Measurements from ENCODE around the gene DCUN1D3.
"Not testable (repeated sequence)": the region's sequence is repeated elsewhere in the genome, so short reads cannot be mapped to it uniquely, and the experiment has no call there.

Gene DCUN1D3

DNA sequence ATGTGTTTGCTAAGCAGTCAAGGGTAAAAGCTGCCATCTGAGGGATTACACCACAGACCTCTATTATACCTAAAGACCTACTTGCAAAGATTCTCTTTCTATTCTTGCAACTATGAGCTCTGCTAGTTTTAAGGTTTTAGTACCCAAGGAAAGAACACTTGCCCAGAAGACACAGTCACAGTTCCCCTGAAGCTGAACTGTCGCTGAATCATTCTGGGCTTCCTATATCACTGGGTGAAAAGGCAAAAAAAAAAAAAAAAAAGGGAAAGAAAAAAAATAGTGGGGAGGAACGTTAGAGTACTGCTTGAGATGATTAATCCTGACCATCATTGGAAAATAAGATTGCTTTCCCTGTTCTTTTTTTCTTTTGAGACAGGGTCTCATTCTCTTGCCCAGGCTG lies 38.3 kb upstream of the DCUN1D3 start:
- Histone ChIP-seq H3K36me3 (ENCODE audit: control insufficient read depth, insufficient read depth, low read length) (no peaks in the 10 kb centered on the region), H3K4me3 (ENCODE audit: extremely low read depth, insufficient read depth, low read length, poor library complexity, severe bottlenecking) (no peak overlapping the region)
- 100% methylated on average over 1 of the region's 2 CpGs for WGBS, 2 experiments (ENCODE audit: insufficient coverage in 2 of 2)

GRCh38 chr16:20937736-20938135 lies 37.6 kb upstream of the DCUN1D3 start:
- no peaks in the 10 kb centered on the region for H3K9me3 ChIP-seq (ENCODE audit: control insufficient read depth, low read length)
- no peaks in the 10 kb centered on the region for H3K36me3 ChIP-seq (ENCODE audit: control insufficient read depth, insufficient read depth, low read length)
- 93 to 100% methylated on average over 4 of the region's 6 CpGs for WGBS, 2 experiments (ENCODE audit: insufficient coverage in 2 of 2)
- no peak overlapping the region for H3K4me3 ChIP-seq (ENCODE audit: extremely low read depth, insufficient read depth, low read length, poor library complexity, severe bottlenecking)
- no peaks in the 10 kb centered on the region for H3K4me1 ChIP-seq (ENCODE audit: control insufficient read depth, insufficient read depth, low read length, poor library complexity, severe bottlenecking)
- no peak overlapping the region for H3K27ac ChIP-seq (ENCODE audit: low read depth, low read length, severe bottlenecking)

More for the DNA sequence above, 38.3 kb upstream of the DCUN1D3 start:
- no peaks in the 10 kb centered on the region for H3K4me1 ChIP-seq (ENCODE audit: control insufficient read depth, insufficient read depth, low read length, poor library complexity, severe bottlenecking)
- no peak overlapping the region for H3K27ac ChIP-seq (ENCODE audit: low read depth, low read length, severe bottlenecking)
- H3K9me3 ChIP-seq (ENCODE audit: control insufficient read depth, low read length): no peaks in the 10 kb centered on the region

- Histone ChIP-seq H3K36me3 (ENCODE audit: control insufficient read depth, insufficient read depth, low read length) (no peaks in the 10 kb centered on the region), H3K4me3 (ENCODE audit: extremely low read depth, insufficient read depth, low read length, poor library complexity, severe bottlenecking) (no peak overlapping the region), H3K4me1 (ENCODE audit: control insufficient read depth, insufficient read depth, low read length, poor library complexity, severe bottlenecking) (peaks cover 3% of the 10 kb centered on the region), H3K9me3 (ENCODE audit: control insufficient read depth, low read length) (no peaks in the 10 kb centered on the region), H3K27ac (ENCODE audit: low read depth, low read length, severe bottlenecking) (no peak overlapping the region)
These were observed 33.4 kb upstream of the DCUN1D3 start for GRCh38 chr16:20933589-20933988.

DNA sequence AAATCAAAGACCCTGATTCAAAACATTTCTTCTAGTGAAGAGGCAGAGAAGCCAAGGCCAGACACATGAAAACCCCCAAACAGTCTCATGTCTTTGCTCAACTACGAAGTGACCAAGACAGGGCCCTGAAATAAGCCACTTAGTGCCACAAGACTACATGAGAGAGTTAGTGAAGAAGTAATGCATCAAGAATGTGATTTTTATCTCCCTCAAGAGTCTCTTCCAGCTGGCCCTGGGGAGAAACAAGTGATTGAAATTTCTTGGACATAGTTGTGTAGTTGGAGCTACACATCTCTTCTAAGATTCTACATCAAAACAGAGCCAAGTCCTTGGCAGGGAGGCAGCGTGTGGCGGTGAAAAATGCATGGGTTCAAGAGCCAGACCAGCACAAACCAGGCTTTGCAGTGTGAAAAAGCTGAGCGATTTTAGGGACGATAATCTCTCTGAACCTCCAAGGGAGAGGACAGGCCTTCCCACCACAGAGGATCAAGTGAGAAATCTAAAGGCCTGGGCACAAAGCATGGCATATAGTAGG lies 31.0 kb upstream of the DCUN1D3 start:
- Histone ChIP-seq H3K36me3 (ENCODE audit: control insufficient read depth, insufficient read depth, low read length) (no peaks in the 10 kb centered on the region), H3K4me3 (ENCODE audit: extremely low read depth, insufficient read depth, low read length, poor library complexity, severe bottlenecking) (no peak overlapping the region), H3K27ac (ENCODE audit: low read depth, low read length, severe bottlenecking) (no peak overlapping the region), H3K4me1 (ENCODE audit: control insufficient read depth, insufficient read depth, low read length, poor library complexity, severe bottlenecking) (peaks cover 3% of the 10 kb centered on the region), H3K9me3 (ENCODE audit: control insufficient read depth, low read length) (no peaks in the 10 kb centered on the region)
- WGBS, 2 experiments (ENCODE audit: insufficient coverage in 2 of 2): 84 to 97% methylated on average over 4 to 5 of the region's 5 CpGs

DNA sequence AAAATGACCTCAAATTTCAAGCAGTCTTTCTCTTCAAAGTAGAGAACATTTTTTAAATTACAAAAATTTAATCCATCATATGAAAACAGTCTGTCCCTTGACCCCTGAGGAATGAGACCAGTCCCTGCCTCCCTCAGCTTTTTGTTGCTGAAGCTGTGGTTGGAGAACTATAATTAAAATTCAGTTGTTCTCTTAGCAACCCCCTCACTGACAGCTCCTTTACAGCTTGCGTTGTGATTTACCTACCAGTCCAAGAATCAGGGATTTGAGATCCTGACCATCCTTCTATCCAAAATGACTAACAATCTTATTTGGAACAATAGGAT lies 30.2 kb upstream of the DCUN1D3 start:
- no peaks in the 10 kb centered on the region for H3K9me3 ChIP-seq (ENCODE audit: control insufficient read depth, low read length)
- H3K36me3 ChIP-seq (ENCODE audit: control insufficient read depth, insufficient read depth, low read length): no peaks in the 10 kb centered on the region
- peaks cover 3% of the 10 kb centered on the region for H3K4me1 ChIP-seq (ENCODE audit: control insufficient read depth, insufficient read depth, low read length, poor library complexity, severe bottlenecking)
- peak overlapping the region; percentile 51 for H3K27ac ChIP-seq (ENCODE audit: low read depth, low read length, severe bottlenecking)
- WGBS, 2 experiments (ENCODE audit: insufficient coverage in 2 of 2): no CpG with 5 or more reads among the region's 1 CpG
- no peak overlapping the region for H3K4me3 ChIP-seq (ENCODE audit: extremely low read depth, insufficient read depth, low read length, poor library complexity, severe bottlenecking)

DNA sequence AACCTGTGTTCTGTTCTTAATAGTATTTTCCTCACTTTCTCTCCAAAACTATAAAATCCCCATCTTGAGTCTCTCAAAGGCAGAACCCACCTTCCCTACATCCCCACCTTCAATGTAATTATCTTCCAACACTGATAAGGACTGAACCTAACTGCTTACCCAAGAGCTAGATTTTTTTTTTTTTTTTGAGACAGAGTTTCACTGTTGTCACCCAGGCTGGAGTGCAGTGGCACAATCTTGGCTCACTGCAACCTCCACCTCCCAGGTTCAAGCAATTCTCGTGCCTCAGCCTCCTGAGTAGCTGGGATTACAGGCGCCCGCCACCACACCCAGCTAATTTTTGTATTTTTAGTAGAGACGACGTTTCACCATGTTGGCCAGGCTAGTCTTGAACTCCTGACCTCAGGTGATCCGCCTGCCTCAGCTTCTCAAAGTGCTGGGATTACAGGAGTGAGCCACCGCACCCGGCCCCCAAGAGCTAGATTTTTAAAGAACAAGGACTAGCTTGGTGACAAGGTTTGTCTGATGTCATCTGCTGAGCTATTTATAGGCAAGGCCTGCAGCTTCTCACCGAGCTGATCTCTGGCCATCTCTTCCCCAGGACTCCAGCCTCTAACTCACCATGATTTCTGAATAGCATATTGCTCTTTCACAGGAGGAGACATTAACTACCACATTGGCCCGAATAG lies 29.7 kb upstream of the DCUN1D3 start:
- 83 to 89% methylated on average over 7 to 9 of the region's 10 CpGs for WGBS, 2 experiments (ENCODE audit: insufficient coverage in 2 of 2)
- not testable (repeated sequence) for H3K9me3 ChIP-seq (ENCODE audit: control insufficient read depth, low read length); H3K36me3 ChIP-seq (ENCODE audit: control insufficient read depth, insufficient read depth, low read length); H3K27ac ChIP-seq (ENCODE audit: low read depth, low read length, severe bottlenecking); H3K4me3 ChIP-seq (ENCODE audit: extremely low read depth, insufficient read depth, low read length, poor library complexity, severe bottlenecking); H3K4me1 ChIP-seq (ENCODE audit: control insufficient read depth, insufficient read depth, low read length, poor library complexity, severe bottlenecking)

DNA sequence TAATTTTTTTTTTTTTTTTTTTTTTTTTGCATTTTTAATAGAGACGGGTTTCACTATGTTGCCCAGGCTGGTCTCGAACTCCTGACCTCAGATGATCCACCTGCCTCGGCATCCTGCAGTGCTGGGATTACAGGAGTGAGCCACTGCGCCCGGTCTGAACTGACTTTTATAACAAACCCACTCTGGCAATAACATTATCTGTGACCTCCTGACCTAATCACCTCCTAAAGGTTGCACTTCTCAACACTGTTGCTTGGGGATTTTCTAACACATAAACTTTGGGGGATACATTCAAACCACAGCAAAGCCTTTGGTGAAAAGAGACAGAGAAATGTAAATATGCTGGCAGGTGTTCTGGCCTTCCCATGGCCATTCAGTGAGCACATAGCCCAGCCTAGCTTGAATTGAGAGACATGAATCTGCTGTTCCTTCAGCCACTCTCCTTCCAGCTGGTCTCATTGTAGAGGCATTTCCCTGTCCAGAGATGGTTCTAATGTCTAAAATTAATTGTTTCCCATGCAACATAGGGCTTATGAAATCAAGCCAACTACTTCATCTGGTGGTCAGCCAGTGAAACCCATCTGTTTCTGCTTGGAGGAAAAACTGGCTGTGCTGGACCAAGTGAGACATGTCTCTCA lies 28.7 kb upstream of the DCUN1D3 start:
- Histone ChIP-seq H3K4me1 (ENCODE audit: control insufficient read depth, insufficient read depth, low read length, poor library complexity, severe bottlenecking) (peaks cover 3% of the 10 kb centered on the region), H3K27ac (ENCODE audit: low read depth, low read length, severe bottlenecking) (no peak overlapping the region), H3K36me3 (ENCODE audit: control insufficient read depth, insufficient read depth, low read length) (no peaks in the 10 kb centered on the region), H3K9me3 (ENCODE audit: control insufficient read depth, low read length) (no peaks in the 10 kb centered on the region), H3K4me3 (ENCODE audit: extremely low read depth, insufficient read depth, low read length, poor library complexity, severe bottlenecking) (no peak overlapping the region)
- 92 to 100% methylated on average over 2 to 4 of the region's 5 CpGs for WGBS, 2 experiments (ENCODE audit: insufficient coverage in 2 of 2)

DNA sequence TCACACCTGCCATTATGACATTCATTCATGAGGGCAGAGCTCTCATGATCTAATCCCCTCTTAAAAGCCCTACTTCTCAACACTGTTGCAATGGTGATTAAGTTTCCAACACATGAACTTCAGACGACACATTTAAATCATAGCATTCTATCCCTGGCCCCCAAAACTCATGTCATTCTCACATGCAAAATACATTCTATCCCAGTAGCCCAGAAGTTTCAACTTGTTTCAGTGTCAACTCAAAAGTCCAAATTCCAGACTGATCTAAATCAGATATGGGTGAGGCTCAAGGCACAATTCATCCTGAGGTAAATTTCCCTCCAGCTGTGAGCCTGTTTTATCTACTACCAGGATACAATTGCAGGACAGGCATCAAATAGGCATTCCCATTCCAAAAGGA lies 25.6 kb upstream of the DCUN1D3 start:
- Histone ChIP-seq H3K9me3 (ENCODE audit: control insufficient read depth, low read length) (no peaks in the 10 kb centered on the region), H3K36me3 (ENCODE audit: control insufficient read depth, insufficient read depth, low read length) (no peaks in the 10 kb centered on the region), H3K27ac (ENCODE audit: low read depth, low read length, severe bottlenecking) (no peak overlapping the region), H3K4me3 (ENCODE audit: extremely low read depth, insufficient read depth, low read length, poor library complexity, severe bottlenecking) (no peak overlapping the region), H3K4me1 (ENCODE audit: control insufficient read depth, insufficient read depth, low read length, poor library complexity, severe bottlenecking) (no peaks in the 10 kb centered on the region)
- 84 to 100% methylated on average over 1 of the region's 1 CpG for WGBS, 2 experiments (ENCODE audit: insufficient coverage in 2 of 2)

GRCh38 chr16:20923876-20924275 lies 23.7 kb upstream of the DCUN1D3 start:
- Histone ChIP-seq H3K27ac (ENCODE audit: low read depth, low read length, severe bottlenecking) (no peak overlapping the region), H3K4me3 (ENCODE audit: extremely low read depth, insufficient read depth, low read length, poor library complexity, severe bottlenecking) (no peak overlapping the region), H3K36me3 (ENCODE audit: control insufficient read depth, insufficient read depth, low read length) (peaks cover 6% of the 10 kb centered on the region), H3K4me1 (ENCODE audit: control insufficient read depth, insufficient read depth, low read length, poor library complexity, severe bottlenecking) (no peaks in the 10 kb centered on the region), H3K9me3 (ENCODE audit: control insufficient read depth, low read length) (no peaks in the 10 kb centered on the region)
- no CpG with 5 or more reads among the region's 3 CpGs for WGBS, 2 experiments (ENCODE audit: insufficient coverage in 2 of 2)

GRCh38 chr16:20920799-20921198 lies 20.6 kb upstream of the DCUN1D3 start:
- H3K27ac ChIP-seq (ENCODE audit: low read depth, low read length, severe bottlenecking): no peak overlapping the region
- H3K4me3 ChIP-seq (ENCODE audit: extremely low read depth, insufficient read depth, low read length, poor library complexity, severe bottlenecking): no peak overlapping the region
- no CpG with 5 or more reads among the region's 2 CpGs for WGBS, 2 experiments (ENCODE audit: insufficient coverage in 2 of 2)
- peaks cover 15% of the 10 kb centered on the region for H3K36me3 ChIP-seq (ENCODE audit: control insufficient read depth, insufficient read depth, low read length)
- no peaks in the 10 kb centered on the region for H3K9me3 ChIP-seq (ENCODE audit: control insufficient read depth, low read length)
- no peaks in the 10 kb centered on the region for H3K4me1 ChIP-seq (ENCODE audit: control insufficient read depth, insufficient read depth, low read length, poor library complexity, severe bottlenecking)

GRCh38 chr16:20920091-20920490 lies 19.9 kb upstream of the DCUN1D3 start:
- Histone ChIP-seq H3K36me3 (ENCODE audit: control insufficient read depth, insufficient read depth, low read length) (peaks cover 19% of the 10 kb centered on the region), H3K9me3 (ENCODE audit: control insufficient read depth, low read length) (no peaks in the 10 kb centered on the region), H3K4me1 (ENCODE audit: control insufficient read depth, insufficient read depth, low read length, poor library complexity, severe bottlenecking) (no peaks in the 10 kb centered on the region), H3K27ac (ENCODE audit: low read depth, low read length, severe bottlenecking) (no peak overlapping the region), H3K4me3 (ENCODE audit: extremely low read depth, insufficient read depth, low read length, poor library complexity, severe bottlenecking) (no peak overlapping the region)
- 89 to 92% methylated on average over 2 to 3 of the region's 5 CpGs for WGBS, 2 experiments (ENCODE audit: insufficient coverage in 2 of 2)
